ENCODE measurements around the gene MRAS. TPM values are rescaled to one million over a fixed set of nuclear protein-coding genes. Genes with fewer than 3 reads are reported as not detected.
"Not testable (repeated sequence)": the region's sequence is repeated elsewhere in the genome, so short reads cannot be mapped to it uniquely, and the experiment has no call there.

MRAS gene
- total and polyA plus RNA-seq, 3 donors from 2014 or later = 21.7 to 35.7 (median 27.6) TPM

GRCh38 chr3:138412821-138413551 is 64.6 kb downstream of the MRAS start:
- DNase-seq = no peak
- Histone ChIP-seq H3K4me3 (no peak overlapping the region), H3K9me3 (no peaks in the 10 kb centered on the region), H3K4me1 (no peaks in the 10 kb centered on the region), H3K36me3 (ENCODE audit: low read depth, missing control alignments) (no peaks in the 10 kb centered on the region), H3K27ac (no peak overlapping the region), H3K27me3 (no peaks in the 10 kb centered on the region)
- WGBS, 2 donors = 61 to 73% methylated on average over 7 to 9 of the region's 9 CpGs
- intact Hi-C loops (cut with DNase I; ENCODE audit: low total_unique reads) = no loop called here
- no peak for TF ChIP-seq POLR2A (IDR thresholded peaks at IDR 0.05)
- TF ChIP-seq CTCF (IDR thresholded peaks at IDR 0.05) = no peak

GRCh38 chr3:138416236-138416635 is 67.9 kb downstream of the MRAS start:
- H3K36me3 ChIP-seq (ENCODE audit: low read depth, missing control alignments); DNase-seq; H3K27me3 ChIP-seq; H3K27ac ChIP-seq; H3K4me1 ChIP-seq; H3K9me3 ChIP-seq; intact Hi-C loops (cut with DNase I; ENCODE audit: low total_unique reads); H3K4me3 ChIP-seq: not testable (repeated sequence)
- WGBS, 2 donors = 64 to 67% methylated on average over 4 of the region's 4 CpGs

- Histone ChIP-seq H3K4me1 (no peaks in the 10 kb centered on the region), H3K4me3 (no peak overlapping the region), H3K27ac (no peak overlapping the region), H3K9me3 (no peaks in the 10 kb centered on the region), H3K36me3 (ENCODE audit: low read depth, missing control alignments) (no peaks in the 10 kb centered on the region), H3K27me3 (no peaks in the 10 kb centered on the region)
- peak; percentile 85 for DNase-seq
- 26 to 80% methylated on average over 1 to 7 of the region's 7 CpGs for WGBS, 2 donors
- TF ChIP-seq POLR2A (IDR thresholded peaks at IDR 0.05) (no peak), CTCF (IDR thresholded peaks at IDR 0.05) (peak; percentile 67 to 85 (median 83))
- intact Hi-C loops (cut with DNase I; ENCODE audit: low total_unique reads) = no loop called here
Measured at GRCh38 chr3:138417559-138417982, 69.2 kb downstream of the MRAS start.

- no peak overlapping the region for H3K4me3 ChIP-seq
- no peaks in the 10 kb centered on the region for H3K27me3 ChIP-seq
- no peaks in the 10 kb centered on the region for H3K4me1 ChIP-seq
- H3K36me3 ChIP-seq (ENCODE audit: low read depth, missing control alignments) = no peaks in the 10 kb centered on the region
- no peaks in the 10 kb centered on the region for H3K9me3 ChIP-seq
- no peak overlapping the region for H3K27ac ChIP-seq
- intact Hi-C loops (cut with DNase I; ENCODE audit: low total_unique reads) = no loop called here
- no peak for TF ChIP-seq CTCF (IDR thresholded peaks at IDR 0.05)
- TF ChIP-seq POLR2A (IDR thresholded peaks at IDR 0.05) = no peak
- no peak for DNase-seq
- 81 to 87% methylated on average over 5 of the region's 5 CpGs for WGBS, 2 donors
Measured at GRCh38 chr3:138418601-138419206, 70.3 kb downstream of the MRAS start.

DNA sequence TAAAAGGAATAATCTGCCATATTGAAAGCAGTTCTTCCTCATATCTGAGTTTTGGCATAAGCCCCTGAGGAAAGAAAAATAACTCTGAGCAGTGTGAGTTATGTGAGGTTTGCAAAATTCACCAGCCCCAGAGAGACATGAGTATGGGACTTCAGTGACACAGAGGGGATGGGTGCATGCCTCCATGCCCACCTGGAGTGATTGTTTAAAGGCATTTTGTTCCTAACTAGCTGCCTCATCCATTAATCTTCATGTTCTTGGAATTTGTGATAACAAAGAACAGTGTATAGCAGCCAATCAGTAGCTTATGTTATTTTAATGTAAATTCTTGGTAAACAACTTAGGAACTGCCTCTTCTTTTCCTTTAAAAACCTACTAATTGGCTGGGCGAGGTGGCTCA is 74.9 kb downstream of the MRAS start:
- Histone ChIP-seq H3K27me3 (no peaks in the 10 kb centered on the region), H3K36me3 (ENCODE audit: low read depth, missing control alignments) (no peaks in the 10 kb centered on the region), H3K27ac (no peak overlapping the region), H3K9me3 (no peaks in the 10 kb centered on the region), H3K4me1 (no peaks in the 10 kb centered on the region), H3K4me3 (no peak overlapping the region)
- intact Hi-C loops (cut with DNase I; ENCODE audit: low total_unique reads) = no loop called here
- TF ChIP-seq CTCF (IDR thresholded peaks at IDR 0.05) (no peak), POLR2A (IDR thresholded peaks at IDR 0.05) (no peak)
- no peak for DNase-seq
- 82 to 89% methylated on average over 1 of the region's 1 CpG for WGBS, 2 donors

Measured in testis (tissue), 3 donors.